HG03442 (cell line): ENCODE data around the gene GALNT2.

Source experiments
- ATAC-seq: cut with Tn5 transposase; IDR thresholded peaks from one replicate; pipeline ENCODE4 v1.9.1; 2021; ENCODE audit warnings: mild to moderate bottlenecking, moderate library complexity; ENCODE audit not compliant: unreplicated experiment

The GALNT2 gene

GRCh38 chr1:230226007-230226800 is 159.2 kb downstream of the GALNT2 start:
- no peak for ATAC-seq

- ATAC-seq, result no peak
Measured at GRCh38 chr1:230226814-230227213, 159.8 kb downstream of the GALNT2 start.

- ATAC-seq, result no peak
Measured at GRCh38 chr1:230228236-230228897, 161.3 kb downstream of the GALNT2 start.

- no peak for ATAC-seq
Measured at GRCh38 chr1:230230273-230230672, 163.2 kb downstream of the GALNT2 start.

GRCh38 chr1:230230948-230231773 is 164.1 kb downstream of the GALNT2 start:
- ATAC-seq, result no peak

- ATAC-seq, result no peak
Measured at GRCh38 chr1:230231774-230232145, 164.7 kb downstream of the GALNT2 start.

- ATAC-seq, result no peak
Measured at GRCh38 chr1:230232371-230232771, 165.3 kb downstream of the GALNT2 start.

GRCh38 chr1:230233786-230234185 is 166.7 kb downstream of the GALNT2 start:
- ATAC-seq, result no peak

- no peak for ATAC-seq
Measured at GRCh38 chr1:230235876-230236275, 168.8 kb downstream of the GALNT2 start.

GRCh38 chr1:230236301-230237008 is 169.4 kb downstream of the GALNT2 start:
- ATAC-seq, result no peak

GRCh38 chr1:230237009-230237370 is 170.0 kb downstream of the GALNT2 start:
- no peak for ATAC-seq

- ATAC-seq, result no peak
Measured at GRCh38 chr1:230237805-230238204, 170.8 kb downstream of the GALNT2 start.

- ATAC-seq, result no peak
Measured at GRCh38 chr1:230240446-230241086, 173.5 kb downstream of the GALNT2 start.

- no peak for ATAC-seq
Measured at GRCh38 chr1:230242326-230242725, 175.3 kb downstream of the GALNT2 start.

GRCh38 chr1:230243146-230243545 is 176.1 kb downstream of the GALNT2 start:
- no peak for ATAC-seq

- no peak for ATAC-seq
Measured at GRCh38 chr1:230243583-230244353, 176.7 kb downstream of the GALNT2 start.

- no peak for ATAC-seq
Measured at GRCh38 chr1:230246551-230246950, 179.5 kb downstream of the GALNT2 start.

GRCh38 chr1:230248016-230248888 is 181.2 kb downstream of the GALNT2 start:
- no peak for ATAC-seq

GRCh38 chr1:230248889-230249270 is 181.8 kb downstream of the GALNT2 start:
- no peak for ATAC-seq
